Measurements from ENCODE around the gene NUMA1. TPM values are rescaled to one million over a fixed set of nuclear protein-coding genes. Genes with fewer than 3 reads are reported as not detected.

NUMA1 gene
- polyA plus RNA-seq, 1 donor (not counting 4 experiments of a cell fraction or from before 2014, with no cell fraction given), result 38.8 TPM

GRCh38 chr11:71986131-71986530 is 94.2 kb downstream of the NUMA1 start:
- H3K4me3 ChIP-seq (ENCODE audit: control insufficient read depth in 2 of 3, extremely low read depth in 1 of 3, insufficient read depth in 2 of 3, low read depth in 1 of 3, low read length in 3 of 3), result no peak overlapping the region
- FAIRE-seq (no peak), DNase-seq (ENCODE audit: low read depth, low spot score) (no peak)
- H4K20me1 ChIP-seq (ENCODE audit: control insufficient read depth, extremely low read depth, insufficient read depth, low read length), result no peaks in the 10 kb centered on the region
- no peaks in the 10 kb centered on the region for H3K9me1 ChIP-seq (ENCODE audit: control insufficient read depth, extremely low read depth, insufficient read depth, low read length)
- no peaks in the 10 kb centered on the region for H3K79me2 ChIP-seq (ENCODE audit: control insufficient read depth, insufficient read depth, low read length)
- no peaks in the 10 kb centered on the region for H3K9me3 ChIP-seq (ENCODE audit: control insufficient read depth, low read depth, low read length)
- TF ChIP-seq CTCF (optimal IDR thresholded peaks at IDR 0.05 in 1 of 3, IDR thresholded peaks at IDR 0.05 in 1 of 3, conservative IDR thresholded peaks at IDR 0.05 in 1 of 3; ENCODE audit: extremely low read depth in 1 of 3, insufficient read depth in 2 of 3, low read length in 3 of 3) (no peak), EZH2 (IDR thresholded peaks at IDR 0.05; ENCODE audit: low read length) (no peak)
- H3K27ac ChIP-seq (ENCODE audit: control insufficient read depth, insufficient read depth, low read length), result no peak overlapping the region
- no peak overlapping the region for H3K9ac ChIP-seq (ENCODE audit: control insufficient read depth, extremely low read depth, insufficient read depth, low read length)
- no peaks in the 10 kb centered on the region for H3K27me3 ChIP-seq (ENCODE audit: control insufficient read depth, extremely low read depth, insufficient read depth, low read length)
- H2AFZ ChIP-seq (ENCODE audit: control insufficient read depth, low read length), result no peak overlapping the region
- dilution Hi-C loops (cut with MboI; ENCODE audit: extremely low pct_ligation_motif_present, low sequenced_read_pairs), result no loop called here
- H3K4me2 ChIP-seq (ENCODE audit: control insufficient read depth, extremely low read depth, insufficient read depth, low read depth, low read length), result no peak overlapping the region
- H3K36me3 ChIP-seq (ENCODE audit: control insufficient read depth in 2 of 2, extremely low read depth in 1 of 2, insufficient read depth in 2 of 2, low read length in 2 of 2), result peaks cover 6% of the 10 kb centered on the region in 2 experiments
- peaks cover 5% of the 10 kb centered on the region for H3K4me1 ChIP-seq (ENCODE audit: control insufficient read depth, extremely low read depth, insufficient read depth, low read length)

- Histone ChIP-seq H3K9me3 (ENCODE audit: control insufficient read depth, low read depth, low read length) (no peaks in the 10 kb centered on the region), H4K20me1 (ENCODE audit: control insufficient read depth, extremely low read depth, insufficient read depth, low read length) (no peaks in the 10 kb centered on the region), H3K4me3 (ENCODE audit: control insufficient read depth in 2 of 3, extremely low read depth in 1 of 3, insufficient read depth in 2 of 3, low read depth in 1 of 3, low read length in 3 of 3) (no peak overlapping the region), H2AFZ (ENCODE audit: control insufficient read depth, low read length) (no peak overlapping the region), H3K79me2 (ENCODE audit: control insufficient read depth, insufficient read depth, low read length) (no peaks in the 10 kb centered on the region), H3K27me3 (ENCODE audit: control insufficient read depth, extremely low read depth, insufficient read depth, low read length) (no peaks in the 10 kb centered on the region), H3K36me3 (ENCODE audit: control insufficient read depth in 2 of 2, extremely low read depth in 1 of 2, insufficient read depth in 2 of 2, low read length in 2 of 2) (peaks cover 2 to 6% of the 10 kb centered on the region in 2 experiments), H3K27ac (ENCODE audit: control insufficient read depth, insufficient read depth, low read length) (no peak overlapping the region), H3K9me1 (ENCODE audit: control insufficient read depth, extremely low read depth, insufficient read depth, low read length) (no peaks in the 10 kb centered on the region), H3K4me1 (ENCODE audit: control insufficient read depth, extremely low read depth, insufficient read depth, low read length) (no peaks in the 10 kb centered on the region), H3K4me2 (ENCODE audit: control insufficient read depth, extremely low read depth, insufficient read depth, low read depth, low read length) (no peak overlapping the region), H3K9ac (ENCODE audit: control insufficient read depth, extremely low read depth, insufficient read depth, low read length) (no peak overlapping the region)
- DNase-seq (ENCODE audit: low read depth, low spot score) (no peak), FAIRE-seq (no peak)
- TF ChIP-seq EZH2 (IDR thresholded peaks at IDR 0.05; ENCODE audit: low read length), result no peak
- no peak for TF ChIP-seq CTCF (optimal IDR thresholded peaks at IDR 0.05 in 1 of 3, IDR thresholded peaks at IDR 0.05 in 1 of 3, conservative IDR thresholded peaks at IDR 0.05 in 1 of 3; ENCODE audit: extremely low read depth in 1 of 3, insufficient read depth in 2 of 3, low read length in 3 of 3)
- dilution Hi-C loops (cut with MboI; ENCODE audit: extremely low pct_ligation_motif_present, low sequenced_read_pairs), result no loop called here
These were observed 100.7 kb downstream of the NUMA1 start for GRCh38 chr11:71979602-71980001.

All from keratinocyte (primary cell).